ENCODE results near the gene TUBA1C.
"Not testable (repeated sequence)": the region's sequence is repeated elsewhere in the genome, so short reads cannot be mapped to it uniquely, and the experiment has no call there.

Gene TUBA1C

GRCh38 chr12:49255857-49256637 lies 8.8 kb upstream of the TUBA1C start:
- no peak for DNase-seq

GRCh38 chr12:49257508-49258184 lies 7.2 kb upstream of the TUBA1C start:
- not testable (repeated sequence) for DNase-seq

GRCh38 chr12:49259452-49259851 lies 5.4 kb upstream of the TUBA1C start:
- DNase-seq = no peak

- DNase-seq = no peak
Observed at GRCh38 chr12:49260166-49260565, 4.7 kb upstream of the TUBA1C start.

- DNase-seq = no peak
Observed at GRCh38 chr12:49260571-49261363, 4.1 kb upstream of the TUBA1C start.

GRCh38 chr12:49261721-49262120 lies 3.2 kb upstream of the TUBA1C start:
- no peak for DNase-seq

- no peak for DNase-seq
Observed at GRCh38 chr12:49263400-49263763, 1.5 kb upstream of the TUBA1C start.

- DNase-seq = peak; percentile 72
Observed at GRCh38 chr12:49264466-49264872, 413 bp upstream of the TUBA1C start.

- DNase-seq = not testable (repeated sequence)
Observed at GRCh38 chr12:49269191-49269590, 4.3 kb downstream of the TUBA1C start.

GRCh38 chr12:49272790-49273725 lies 8.2 kb downstream of the TUBA1C start:
- DNase-seq = no peak

- DNase-seq = no peak
Observed at GRCh38 chr12:49273726-49274395, 9.0 kb downstream of the TUBA1C start.

- DNase-seq = no peak
Observed at GRCh38 chr12:49274396-49275069, 9.7 kb downstream of the TUBA1C start.

GRCh38 chr12:49276304-49277290 lies 11.7 kb downstream of the TUBA1C start:
- no peak for DNase-seq

- no peak for DNase-seq
Observed at GRCh38 chr12:49277466-49277865, 12.6 kb downstream of the TUBA1C start.

GRCh38 chr12:49279706-49280159 lies 14.9 kb downstream of the TUBA1C start:
- DNase-seq = no peak

GRCh38 chr12:49280545-49280944 lies 15.7 kb downstream of the TUBA1C start:
- DNase-seq = not testable (repeated sequence)

GRCh38 chr12:49282302-49282701 lies 17.4 kb downstream of the TUBA1C start:
- no peak for DNase-seq

- not testable (repeated sequence) for DNase-seq
Observed at GRCh38 chr12:49282740-49283375, 18.0 kb downstream of the TUBA1C start.
